ENCODE data around the gene CFAP206. TPM values are rescaled to one million over a fixed set of nuclear protein-coding genes. Genes with fewer than 3 reads are reported as not detected.

CFAP206 gene
- total RNA-seq, 3 donors from 2014 or later: 0.32 TPM; not detected in 2

DNA sequence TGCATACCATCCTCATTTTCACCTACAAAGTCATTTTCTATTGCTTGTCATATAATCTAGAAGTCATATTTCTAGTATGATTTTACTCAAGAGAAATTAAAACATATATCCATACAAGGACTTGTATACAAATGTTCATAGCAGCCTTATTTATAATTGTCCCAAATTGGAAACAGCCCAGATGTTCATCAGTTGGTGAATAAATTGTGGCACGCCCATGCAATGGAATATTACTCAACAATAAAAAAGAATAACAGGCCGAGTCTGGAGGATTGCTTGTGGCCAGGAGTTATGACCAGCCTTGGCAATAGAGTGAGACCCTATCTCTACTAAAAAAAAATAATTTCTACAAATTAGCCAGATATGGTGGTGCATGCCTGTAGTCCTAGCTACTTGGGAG lies 34.4 kb upstream of the CFAP206 start:
- intact Hi-C loops (cut with DNase I, micrococcal nuclease): no loop called here

DNA sequence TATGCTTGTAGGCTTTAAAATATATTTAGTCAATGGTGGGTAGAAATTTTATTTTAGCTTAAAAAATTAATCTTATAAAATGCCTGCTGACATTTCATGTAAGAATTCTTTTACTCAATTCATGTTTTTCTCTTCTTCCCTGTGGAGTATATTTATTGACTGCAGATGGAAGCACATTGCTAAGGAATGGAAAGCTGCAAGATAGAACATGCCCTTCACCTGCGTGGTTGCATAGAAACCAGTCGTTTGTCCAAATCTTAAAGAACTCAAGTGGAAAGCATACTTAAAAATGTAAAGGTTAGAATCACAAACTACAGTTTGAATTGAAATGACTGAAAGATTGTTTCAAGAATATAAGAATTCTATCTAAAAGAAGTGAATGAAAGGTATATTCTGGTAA lies 32.5 kb upstream of the CFAP206 start:
- Histone ChIP-seq H3K9me3 (no peaks in the 10 kb centered on the region), H3K36me3 (ENCODE audit: low read depth) (no peaks in the 10 kb centered on the region), H3K4me1 (ENCODE audit: low read depth) (no peaks in the 10 kb centered on the region), H3K4me3 (no peak overlapping the region)
- TF ChIP-seq, protein P1, sequence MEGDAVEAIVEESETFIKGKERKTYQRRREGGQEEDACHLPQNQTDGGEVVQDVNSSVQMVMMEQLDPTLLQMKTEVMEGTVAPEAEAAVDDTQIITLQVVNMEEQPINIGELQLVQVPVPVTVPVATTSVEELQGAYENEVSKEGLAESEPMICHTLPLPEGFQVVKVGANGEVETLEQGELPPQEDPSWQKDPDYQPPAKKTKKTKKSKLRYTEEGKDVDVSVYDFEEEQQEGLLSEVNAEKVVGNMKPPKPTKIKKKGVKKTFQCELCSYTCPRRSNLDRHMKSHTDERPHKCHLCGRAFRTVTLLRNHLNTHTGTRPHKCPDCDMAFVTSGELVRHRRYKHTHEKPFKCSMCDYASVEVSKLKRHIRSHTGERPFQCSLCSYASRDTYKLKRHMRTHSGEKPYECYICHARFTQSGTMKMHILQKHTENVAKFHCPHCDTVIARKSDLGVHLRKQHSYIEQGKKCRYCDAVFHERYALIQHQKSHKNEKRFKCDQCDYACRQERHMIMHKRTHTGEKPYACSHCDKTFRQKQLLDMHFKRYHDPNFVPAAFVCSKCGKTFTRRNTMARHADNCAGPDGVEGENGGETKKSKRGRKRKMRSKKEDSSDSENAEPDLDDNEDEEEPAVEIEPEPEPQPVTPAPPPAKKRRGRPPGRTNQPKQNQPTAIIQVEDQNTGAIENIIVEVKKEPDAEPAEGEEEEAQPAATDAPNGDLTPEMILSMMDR (IDR thresholded peaks at IDR 0.05): no peak
- no peak for DNase-seq
- intact Hi-C loops (cut with DNase I, micrococcal nuclease): no loop called here
- no peak for ATAC-seq

More for the DNA sequence above, 34.4 kb upstream of the CFAP206 start:
- DNase-seq (no peak), ATAC-seq (no peak)
- TF ChIP-seq, protein P1 (IDR thresholded peaks at IDR 0.05): no peak
- H3K9me3 ChIP-seq: peaks cover 3% of the 10 kb centered on the region
- H3K4me3 ChIP-seq: no peak overlapping the region
- H3K4me1 ChIP-seq (ENCODE audit: low read depth): no peaks in the 10 kb centered on the region
- no peaks in the 10 kb centered on the region for H3K36me3 ChIP-seq (ENCODE audit: low read depth)

DNA sequence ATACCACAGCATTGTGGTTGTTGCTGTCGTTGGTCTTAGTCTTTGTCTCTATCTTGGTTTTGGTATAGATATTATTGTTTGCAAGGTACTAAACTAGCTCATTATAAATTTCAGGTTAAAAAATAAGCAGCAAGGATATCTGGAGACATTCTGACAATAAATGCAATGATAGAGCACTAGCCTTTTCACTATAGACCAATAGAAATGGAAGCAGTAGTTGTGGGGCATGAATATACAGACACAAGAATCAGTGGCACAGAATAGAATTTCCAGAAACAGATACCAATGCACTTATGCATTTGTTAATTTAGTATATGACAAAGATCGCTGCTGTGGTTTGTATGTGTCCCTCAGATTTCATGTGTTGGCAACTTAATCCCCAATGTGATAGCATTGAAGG lies 31.1 kb upstream of the CFAP206 start:
- TF ChIP-seq, protein P1 (IDR thresholded peaks at IDR 0.05): no peak
- Histone ChIP-seq H3K9me3 (no peaks in the 10 kb centered on the region), H3K4me3 (no peak overlapping the region), H3K4me1 (ENCODE audit: low read depth) (no peaks in the 10 kb centered on the region), H3K36me3 (ENCODE audit: low read depth) (no peaks in the 10 kb centered on the region)
- no peak for ATAC-seq
- DNase-seq: no peak
- intact Hi-C loops (cut with DNase I, micrococcal nuclease): no loop called here

DNA sequence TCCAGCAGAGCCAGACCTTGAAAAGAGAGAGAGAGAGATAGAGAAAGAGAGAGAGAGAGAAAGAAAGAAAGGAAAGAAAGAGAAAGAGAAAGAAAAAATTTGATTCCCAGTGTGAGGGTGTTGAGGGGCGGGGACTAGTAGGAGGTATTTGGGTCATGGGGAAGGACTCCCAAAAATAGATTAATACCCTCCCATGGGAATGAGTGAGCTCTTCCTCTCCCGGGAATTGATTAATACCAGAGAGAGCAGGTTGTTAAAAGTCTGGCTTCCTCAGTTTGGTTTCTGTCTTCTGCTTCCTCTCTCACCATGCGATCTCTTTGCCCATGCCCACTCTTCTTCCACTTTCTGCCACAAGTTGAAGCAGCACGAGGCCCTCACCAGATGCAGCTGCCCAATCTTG lies 28.8 kb upstream of the CFAP206 start:
- DNase-seq (no peak), ATAC-seq (no peak)
- Histone ChIP-seq H3K4me1 (ENCODE audit: low read depth) (no peaks in the 10 kb centered on the region), H3K36me3 (ENCODE audit: low read depth) (no peaks in the 10 kb centered on the region), H3K9me3 (no peaks in the 10 kb centered on the region), H3K4me3 (no peak overlapping the region)
- intact Hi-C loops (cut with DNase I, micrococcal nuclease): no loop called here
- TF ChIP-seq, protein P1 (IDR thresholded peaks at IDR 0.05): no peak

DNA sequence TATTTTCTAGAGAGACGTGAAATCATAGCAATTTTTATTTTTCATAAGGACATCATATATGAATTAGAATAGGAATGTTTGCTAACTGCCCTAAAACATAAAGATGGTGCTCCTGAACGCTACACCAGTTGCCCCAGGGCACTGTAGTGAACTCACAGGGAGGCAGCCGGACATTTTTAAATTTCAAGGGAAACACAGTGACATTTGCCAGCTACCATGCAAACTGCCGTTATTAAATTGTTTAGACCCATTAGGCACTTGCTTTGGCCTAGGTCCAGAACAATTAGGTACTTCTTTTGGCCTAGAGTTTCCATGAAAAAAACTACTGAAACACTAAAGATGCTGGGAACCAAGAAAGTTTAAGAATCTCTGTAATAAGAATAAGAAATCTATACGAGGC lies 24.9 kb upstream of the CFAP206 start:
- DNase-seq (no peak), ATAC-seq (no peak)
- intact Hi-C loops (cut with DNase I, micrococcal nuclease): no loop called here
- Histone ChIP-seq H3K36me3 (ENCODE audit: low read depth) (no peaks in the 10 kb centered on the region), H3K9me3 (no peaks in the 10 kb centered on the region), H3K4me1 (ENCODE audit: low read depth) (no peaks in the 10 kb centered on the region), H3K4me3 (no peak overlapping the region)
- TF ChIP-seq, protein P1 (IDR thresholded peaks at IDR 0.05): no peak

DNA sequence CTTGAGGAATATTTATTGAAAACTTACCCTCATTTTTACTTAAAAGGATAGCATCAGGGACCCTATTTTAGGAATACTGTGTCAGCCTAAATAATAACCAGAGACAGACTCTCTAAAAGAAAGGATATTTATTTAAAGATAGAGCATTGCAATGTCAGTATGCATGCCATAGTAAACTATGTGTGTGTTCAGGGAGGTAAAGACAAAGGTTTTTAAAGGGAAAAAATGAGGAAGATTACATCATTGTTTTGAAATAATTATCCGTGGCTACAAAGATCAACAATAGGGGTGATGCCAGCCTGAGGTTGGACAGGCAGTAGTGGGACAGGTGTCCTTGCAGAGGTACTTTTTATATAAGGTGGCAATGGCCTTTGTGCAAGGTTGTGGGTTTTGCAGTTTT lies 23.7 kb upstream of the CFAP206 start:
- no peak for DNase-seq
- ATAC-seq: no peak
- no peaks in the 10 kb centered on the region for H3K4me1 ChIP-seq (ENCODE audit: low read depth)
- H3K4me3 ChIP-seq: no peak overlapping the region
- H3K36me3 ChIP-seq (ENCODE audit: low read depth): no peaks in the 10 kb centered on the region
- intact Hi-C loops (cut with DNase I, micrococcal nuclease): no loop called here
- TF ChIP-seq, protein P1 (IDR thresholded peaks at IDR 0.05): no peak
- no peaks in the 10 kb centered on the region for H3K9me3 ChIP-seq

All from mucosa of descending colon (tissue), 3 donors.